Duodenal mucosa (tissue), 2 donors: Measurements from ENCODE around the gene ZNF440.
"Not testable (repeated sequence)": the region's sequence is repeated elsewhere in the genome, so short reads cannot be mapped to it uniquely, and the experiment has no call there.

Experiments used
- H3K27ac ChIP-seq: one replicate; pipeline ENCODE4 v1.7.0; 2013; ENCODE audit warnings: low read depth, low read length
- H3K27me3 ChIP-seq, 2 donors: one replicate each; pipeline ENCODE4 v1.7.0; 2013; ENCODE audit warnings: low read length in 2 of 2, control low read depth in 1 of 2; ENCODE audit not compliant: insufficient read depth in 2 of 2, control insufficient read depth in 1 of 2
- H3K36me3 ChIP-seq, 2 donors: one replicate each; pipeline ENCODE4 v1.7.0; 2013; ENCODE audit warnings: low read length in 2 of 2, control low read depth in 1 of 2; ENCODE audit not compliant: insufficient read depth in 2 of 2, control insufficient read depth in 1 of 2
- H3K4me1 ChIP-seq, 2 donors: one replicate each; pipeline ENCODE4 v1.7.0; 2013; ENCODE audit warnings: low read length in 2 of 2, control low read depth in 1 of 2; ENCODE audit not compliant: insufficient read depth in 2 of 2, control insufficient read depth in 1 of 2
- H3K4me3 ChIP-seq, 2 donors: one replicate each; pipeline ENCODE4 v1.7.0; 2013; ENCODE audit warnings: low read length in 2 of 2, low read depth in 1 of 2
- H3K9ac ChIP-seq, 2 donors: one replicate each; pipeline ENCODE4 v1.7.0; 2013; ENCODE audit warnings: low read length in 2 of 2, low read depth in 1 of 2
- H3K9me3 ChIP-seq, 2 donors: one replicate each; pipeline ENCODE4 v1.7.0; 2013; ENCODE audit warnings: low read length in 2 of 2, control low read depth in 1 of 2; ENCODE audit not compliant: control insufficient read depth in 1 of 2

ZNF440 gene

DNA sequence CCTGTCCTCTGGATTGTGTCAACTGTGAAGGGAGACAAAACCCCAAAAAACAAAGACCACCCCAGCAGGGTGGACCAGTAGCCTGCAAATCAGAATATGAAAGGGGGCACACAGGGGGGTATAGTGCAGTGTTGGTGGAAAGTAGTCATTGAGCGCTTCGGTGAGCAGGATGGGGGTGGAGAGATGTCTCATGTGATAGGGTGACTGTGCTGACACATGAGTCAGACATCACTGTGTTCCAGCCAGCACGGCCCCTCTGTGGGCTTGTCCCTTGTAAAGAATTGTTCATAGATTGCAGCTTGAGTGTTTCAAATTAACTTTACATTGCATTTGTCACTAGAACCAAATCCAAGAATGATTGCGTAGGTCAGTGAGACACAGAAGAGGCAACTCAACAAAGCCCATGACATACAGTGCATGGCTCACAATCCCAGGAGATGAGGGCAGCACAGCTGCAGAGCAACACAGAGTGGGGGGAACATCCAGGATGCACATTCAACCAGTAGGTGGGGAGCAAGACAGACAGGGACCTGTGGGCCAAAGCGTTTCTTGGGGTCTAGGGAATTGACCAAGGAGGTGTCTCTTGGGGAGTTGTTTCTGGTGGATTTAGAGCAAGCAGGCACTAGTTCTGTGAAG lies 7.5 kb downstream of the ZNF440 start:
- Histone ChIP-seq H3K36me3 (peaks cover 3 to 25% of the 10 kb centered on the region in 2 donors), H3K9me3 (peaks cover 12 to 16% of the 10 kb centered on the region in 2 donors), H3K4me3 (no peak overlapping the region), H3K27ac (no peak overlapping the region), H3K9ac (no peak overlapping the region), H3K27me3 (no peaks in the 10 kb centered on the region), H3K4me1 (no peaks in the 10 kb centered on the region)

DNA sequence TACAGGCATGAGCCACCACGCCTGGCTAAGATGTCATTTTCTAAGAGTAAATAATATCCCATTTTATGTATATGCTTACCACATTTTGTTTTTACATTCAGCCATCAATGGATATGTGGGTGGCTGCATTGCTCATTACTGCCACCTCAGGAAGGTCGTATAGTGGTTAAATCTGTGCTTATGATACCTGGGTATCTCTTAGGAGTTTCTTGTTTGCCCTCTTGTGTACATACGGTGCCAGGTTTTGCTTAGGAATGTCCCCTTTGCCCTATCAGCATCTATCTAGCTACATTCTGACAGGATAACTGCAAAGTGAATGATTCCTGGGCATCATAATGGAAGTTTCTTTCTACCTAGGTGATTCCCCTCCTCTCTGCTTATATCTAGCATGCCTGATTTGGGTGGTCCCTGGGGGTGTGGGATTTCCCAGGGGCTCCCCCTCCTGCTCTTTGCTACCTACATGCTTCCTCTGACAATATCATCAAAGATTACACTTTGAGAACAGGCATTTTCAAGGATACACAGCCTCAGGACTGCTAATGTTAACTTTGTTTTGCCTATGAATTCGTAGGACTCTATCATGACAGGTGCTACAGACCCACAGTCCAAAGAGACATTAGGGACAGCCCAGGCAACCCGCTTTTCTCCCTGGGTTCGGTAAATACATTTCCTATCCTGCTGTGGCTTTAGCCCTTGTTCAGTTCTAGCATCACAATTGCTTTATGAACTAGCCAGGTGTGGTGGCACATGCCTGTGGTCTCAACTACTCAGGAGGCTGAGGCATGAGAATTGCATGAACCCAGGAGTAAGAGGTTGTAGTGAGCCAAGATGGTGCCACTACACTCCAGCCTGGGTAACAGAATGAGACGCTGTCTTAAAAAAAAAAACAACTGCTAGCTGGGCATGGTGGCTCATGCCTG lies 15.1 kb downstream of the ZNF440 start:
- H3K9me3 ChIP-seq = peaks cover 67 to 73% of the 10 kb centered on the region in 2 donors
- not testable (repeated sequence) for H3K27me3 ChIP-seq, H3K9ac ChIP-seq, H3K27ac ChIP-seq, H3K4me3 ChIP-seq, H3K4me1 ChIP-seq
- peaks cover 27 to 60% of the 10 kb centered on the region in 2 donors for H3K36me3 ChIP-seq

DNA sequence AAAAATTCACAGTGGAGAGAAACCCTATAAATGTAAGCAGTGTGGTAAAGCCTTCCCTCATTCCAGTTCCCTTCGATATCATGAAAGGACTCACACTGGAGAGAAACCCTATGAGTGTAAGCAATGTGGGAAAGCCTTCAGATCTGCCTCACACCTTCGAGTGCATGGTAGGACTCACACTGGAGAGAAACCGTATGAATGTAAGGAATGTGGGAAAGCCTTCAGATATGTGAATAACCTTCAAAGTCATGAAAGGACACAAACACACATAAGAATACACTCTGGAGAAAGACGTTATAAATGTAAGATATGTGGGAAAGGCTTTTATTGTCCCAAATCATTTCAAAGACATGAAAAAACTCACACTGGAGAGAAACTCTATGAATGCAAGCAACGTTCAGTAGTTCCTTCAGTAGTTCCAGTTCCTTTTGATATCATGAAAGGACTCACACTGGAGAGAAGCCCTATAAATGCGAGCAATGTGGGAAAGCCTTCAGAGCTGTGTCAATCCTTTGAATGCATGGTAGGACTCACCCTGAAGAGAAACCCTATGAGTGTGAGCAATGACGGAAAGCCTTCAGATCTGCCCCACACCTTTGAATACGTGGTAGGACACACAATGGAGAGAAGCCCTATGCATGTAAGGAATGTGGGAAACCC lies 18.3 kb downstream of the ZNF440 start:
- no peaks in the 10 kb centered on the region for H3K4me1 ChIP-seq
- no peak overlapping the region for H3K9ac ChIP-seq
- H3K36me3 ChIP-seq = peaks cover 27 to 61% of the 10 kb centered on the region in 2 donors
- H3K4me3 ChIP-seq = peak overlapping the region; percentile 26 to 57
- no peak overlapping the region for H3K27ac ChIP-seq
- peaks cover 66 to 76% of the 10 kb centered on the region in 2 donors for H3K9me3 ChIP-seq
- H3K27me3 ChIP-seq = no peaks in the 10 kb centered on the region

DNA sequence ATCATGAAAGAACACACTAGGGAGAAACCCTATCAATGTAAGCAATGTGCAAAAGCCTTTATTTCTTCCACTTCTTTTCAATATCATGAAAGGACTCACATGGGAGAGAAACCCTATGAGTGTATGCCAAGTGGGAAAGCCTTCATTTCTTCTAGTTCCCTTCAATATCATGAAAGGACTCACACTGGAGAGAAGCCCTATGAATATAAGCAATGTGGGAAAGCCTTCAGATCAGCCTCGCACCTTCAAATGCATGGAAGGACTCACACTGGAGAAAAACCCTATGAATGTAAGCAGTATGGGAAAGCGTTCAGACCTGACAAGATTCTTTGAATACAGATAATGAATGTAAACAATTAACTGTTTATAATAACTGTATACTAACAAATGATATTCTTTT lies 19.5 kb downstream of the ZNF440 start:
- peaks cover 27 to 54% of the 10 kb centered on the region in 2 donors for H3K36me3 ChIP-seq
- peaks cover 63 to 67% of the 10 kb centered on the region in 2 donors for H3K9me3 ChIP-seq
- H3K27ac ChIP-seq = no peak overlapping the region
- H3K4me1 ChIP-seq = no peaks in the 10 kb centered on the region
- H3K4me3 ChIP-seq = peak overlapping the region in 1 of 2 donors; percentile 3
- no peak overlapping the region for H3K9ac ChIP-seq
- H3K27me3 ChIP-seq = no peaks in the 10 kb centered on the region

DNA sequence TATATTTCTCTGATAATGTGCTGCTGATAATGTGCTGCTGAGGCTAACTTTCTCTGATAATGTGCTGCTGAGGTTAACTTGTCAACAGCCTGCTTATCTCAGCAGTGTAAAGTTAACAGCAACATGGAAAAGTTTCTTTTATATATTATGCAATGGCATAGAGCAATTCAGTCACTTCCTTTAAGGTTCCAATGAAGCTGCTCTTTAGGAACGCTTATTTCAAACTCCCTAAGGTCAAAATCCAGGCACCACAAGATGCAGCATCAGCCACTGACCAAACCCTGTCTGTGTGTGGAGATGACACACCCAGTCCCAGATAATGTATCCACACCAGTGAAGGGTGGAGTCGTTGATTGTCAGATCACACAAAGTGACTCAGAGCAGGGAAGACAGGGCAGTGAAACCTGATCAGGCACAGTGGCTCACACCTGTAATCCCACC lies 21.6 kb downstream of the ZNF440 start:
- H3K27me3 ChIP-seq, H3K27ac ChIP-seq, H3K4me3 ChIP-seq, H3K4me1 ChIP-seq, H3K9ac ChIP-seq: not testable (repeated sequence)
- peaks cover 20 to 34% of the 10 kb centered on the region in 2 donors for H3K36me3 ChIP-seq
- H3K9me3 ChIP-seq = peaks cover 46 to 53% of the 10 kb centered on the region in 2 donors

DNA sequence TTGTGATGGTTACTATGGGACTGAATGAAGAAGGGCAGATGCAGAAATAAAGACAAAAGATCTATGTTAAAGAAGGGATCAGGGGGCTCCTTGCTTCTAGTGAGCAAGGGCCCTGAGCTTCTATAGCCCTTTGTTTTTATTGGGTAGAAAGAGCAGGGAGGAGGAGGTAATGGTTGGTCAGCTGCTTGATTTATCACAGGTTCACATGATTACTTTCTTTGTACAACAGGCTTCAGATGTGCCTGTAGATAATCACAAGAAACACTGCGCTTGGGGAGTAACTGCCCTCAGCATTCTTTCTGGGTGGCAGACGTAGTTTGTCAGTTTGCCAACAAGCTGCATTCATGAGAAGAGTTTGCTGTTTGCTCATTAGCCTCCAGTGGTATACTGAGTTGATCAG lies 29.6 kb downstream of the ZNF440 start:
- Histone ChIP-seq H3K36me3 (no peaks in the 10 kb centered on the region), H3K27ac (no peak overlapping the region), H3K27me3 (no peaks in the 10 kb centered on the region), H3K9me3 (peaks cover 0 to 4% of the 10 kb centered on the region in 2 donors), H3K9ac (no peak overlapping the region), H3K4me3 (no peak overlapping the region), H3K4me1 (peaks cover 5 to 6% of the 10 kb centered on the region in 2 donors)

DNA sequence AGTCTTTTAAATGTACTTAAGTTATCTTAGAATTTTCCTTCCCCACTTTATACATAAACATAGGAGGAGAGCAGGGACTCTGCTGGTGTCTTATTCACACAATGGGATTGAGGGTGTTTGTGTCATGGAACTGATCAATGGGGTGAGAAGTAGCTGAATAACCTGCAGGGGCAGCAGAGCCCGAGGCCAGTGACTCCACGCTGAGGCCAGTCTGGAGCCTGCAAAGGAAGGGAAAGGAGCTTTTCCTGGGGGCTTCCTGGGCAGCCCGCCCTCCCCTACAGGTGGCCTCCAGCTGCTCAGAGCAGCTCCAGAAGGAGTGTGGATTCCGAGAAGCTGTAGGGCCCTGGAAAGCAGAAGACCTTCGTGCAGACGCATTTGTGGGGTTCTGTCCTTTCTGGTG lies 33.5 kb downstream of the ZNF440 start:
- H3K27me3 ChIP-seq, H3K36me3 ChIP-seq, H3K4me3 ChIP-seq, H3K9me3 ChIP-seq, H3K9ac ChIP-seq, H3K27ac ChIP-seq: not testable (repeated sequence)
- H3K4me1 ChIP-seq = peaks cover 5 to 15% of the 10 kb centered on the region in 2 donors

DNA sequence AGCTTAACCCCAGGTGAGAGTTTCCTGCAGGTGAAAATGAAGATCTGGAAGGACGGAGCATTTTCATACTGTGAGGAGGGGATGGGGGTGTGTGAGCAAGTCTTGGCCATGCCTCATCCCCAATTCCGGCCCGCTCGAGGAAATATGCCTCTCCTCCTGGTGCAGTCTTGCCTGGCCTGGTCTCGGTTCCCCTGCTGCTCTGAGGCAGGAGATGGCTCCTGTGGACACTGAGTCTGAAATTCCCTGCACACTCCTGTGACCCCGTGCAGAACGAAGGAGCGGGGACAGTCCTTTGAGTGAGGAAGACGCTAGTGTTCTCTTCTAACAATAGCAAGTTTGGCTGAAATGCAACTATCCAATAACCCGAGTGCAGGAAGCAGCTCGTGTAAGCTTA lies 34.1 kb downstream of the ZNF440 start:
- Histone ChIP-seq H3K9ac (peak overlapping the region; percentile 19 to 26), H3K27me3 (no peaks in the 10 kb centered on the region), H3K27ac (no peak overlapping the region), H3K36me3 (no peaks in the 10 kb centered on the region), H3K9me3 (no peaks in the 10 kb centered on the region), H3K4me1 (peaks cover 5 to 15% of the 10 kb centered on the region in 2 donors), H3K4me3 (peak overlapping the region; percentile 75 to 83)

DNA sequence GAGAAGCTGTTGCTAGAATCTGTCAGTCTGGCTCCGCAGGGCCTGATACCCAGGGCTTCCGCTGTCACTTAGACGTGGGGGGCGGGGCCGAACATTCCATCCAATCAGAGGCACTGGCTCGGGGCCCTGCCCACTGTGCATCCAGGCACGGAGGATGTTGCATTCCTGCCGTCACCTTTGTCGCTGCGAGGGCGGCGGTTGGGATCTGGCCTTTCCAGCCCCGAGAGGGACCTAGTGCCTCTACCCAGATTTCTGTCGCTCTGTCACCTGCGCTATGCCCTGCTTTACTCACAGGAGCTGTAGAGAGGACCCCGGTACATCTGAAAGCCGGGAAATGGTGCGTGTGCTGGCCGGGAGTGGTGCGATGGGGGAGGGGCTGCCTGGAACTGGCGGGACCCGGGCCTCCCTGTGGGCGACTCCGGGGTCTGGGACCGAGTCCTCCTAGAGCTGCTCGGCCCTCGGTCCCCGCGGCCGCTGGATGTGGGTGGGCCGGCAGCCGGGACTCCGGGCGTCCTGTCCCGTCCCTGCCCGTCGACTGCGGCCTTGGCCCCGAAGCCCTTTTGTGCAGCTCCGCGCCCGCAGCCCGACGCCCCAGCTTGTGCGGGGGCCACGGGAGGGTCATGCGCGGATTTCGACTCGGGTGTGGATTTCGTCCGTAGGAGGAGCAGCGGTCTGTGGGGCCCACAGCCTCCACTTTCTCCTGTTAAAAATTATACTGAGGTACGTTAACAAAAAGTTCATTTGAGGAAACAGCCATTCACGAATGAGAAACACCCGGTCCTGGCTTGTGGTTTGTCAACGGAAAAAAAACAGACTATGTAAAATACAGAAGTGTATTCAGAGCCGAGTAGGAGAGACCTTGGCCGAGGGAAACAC lies 34.8 kb downstream of the ZNF440 start, which contains the start of gene ZNF439:
Gene ZNF439 (plus strand): TSS at position 133 of the 876 bp plus-strand sequence. CDS start 142 bp downstream, at position 275.
- H3K4me3 ChIP-seq = peak within 1 kb of the TSS; percentile 75 to 83
- H3K27ac ChIP-seq = peak within 1 kb of the TSS; percentile 44
- H3K9me3 ChIP-seq = no peaks in the 10 kb centered on the region
- H3K4me1 ChIP-seq = peaks cover 5 to 15% of the 10 kb centered on the region in 2 donors
- H3K27me3 ChIP-seq = no peaks in the 10 kb centered on the region
- peak within 1 kb of the TSS; percentile 26 to 35 for H3K9ac ChIP-seq
- no peaks in the 10 kb centered on the region for H3K36me3 ChIP-seq
